PC-9 (cell line): ENCODE data around the gene MLF2. TPM values are rescaled to one million over a fixed set of nuclear protein-coding genes. Genes with fewer than 3 reads are reported as not detected.
"Not testable (repeated sequence)": the region's sequence is repeated elsewhere in the genome, so short reads cannot be mapped to it uniquely, and the experiment has no call there.

ENCODE experiments used
- BruUV-seq: library from RNA; stranded (reverse); fragments of 400-500 nt; replicated peaks from 2 replicates; lab custom pipeline; 2021; lab: Mats Ljungman, UMichigan
- CTCF ChIA-PET: fragments of 300-600 bp; sonication (Branson Sonifier 250); formaldehyde crosslinking; loops from one replicate; lab custom pipeline; 2022; ENCODE audit warnings: antibody characterized with exemption; lab: Charles Lee
- POLR2A ChIA-PET: fragments of 300-600 bp; sonication (Branson Sonifier 250); formaldehyde crosslinking; loops from one replicate; lab custom pipeline; 2022; ENCODE audit warnings: antibody characterized with exemption; ENCODE audit not compliant: unreplicated experiment; lab: Charles Lee
- DNase-seq, 2 experiments: peaks; one replicate each; pipeline versions ENCODE4 v3.0.0 to v3.0.0-alpha.2; 2015 to 2022; ENCODE audit warnings: mixed read lengths in 1 of 2
- H2AFZ ChIP-seq: fragments of 200-600 bp; sonication (generic); 2 replicates; pipeline ENCODE4 v1.8.1; 2017; ENCODE audit warnings: antibody characterized with exemption
- H3F3A ChIP-seq: fragments of 200-600 bp; sonication (generic); 2 replicates; pipeline ENCODE4 v1.8.1; 2017; ENCODE audit warnings: antibody characterized with exemption, mild to moderate bottlenecking, low read depth; ENCODE audit not compliant: insufficient read depth
- H3K27ac ChIP-seq: fragments of 200-600 bp; sonication (generic); 2 replicates; pipeline ENCODE4 v1.6.1; 2016; ENCODE audit warnings: mixed run types
- H3K27me3 ChIP-seq: fragments of 200-600 bp; sonication (generic); 2 replicates; pipeline ENCODE4 v1.6.1; 2016; ENCODE audit warnings: low read depth, mixed run types; ENCODE audit not compliant: insufficient read depth
- H3K36me3 ChIP-seq: fragments of 200-600 bp; sonication (generic); 2 replicates; pipeline ENCODE4 v1.6.1; 2016; ENCODE audit warnings: low read depth, mixed run types
- H3K4me1 ChIP-seq: fragments of 200-600 bp; sonication (generic); replicated peaks from 2 replicates; pipeline ENCODE4 v1.6.1; 2016; ENCODE audit warnings: mixed run types; ENCODE audit not compliant: insufficient read depth
- H3K4me2 ChIP-seq: fragments of 200-600 bp; sonication (generic); 2 replicates; pipeline ENCODE4 v1.6.1; 2017; ENCODE audit warnings: mixed run types
- H3K4me3 ChIP-seq: fragments of 200-600 bp; sonication (generic); 2 replicates; pipeline ENCODE4 v1.6.1; 2016; ENCODE audit warnings: mixed run types
- H3K79me2 ChIP-seq: fragments of 200-600 bp; sonication (generic); 2 replicates; pipeline ENCODE4 v1.6.1; 2017; ENCODE audit warnings: low read depth, mixed run types
- H3K9me2 ChIP-seq: fragments of 200-600 bp; sonication (generic); 2 replicates; pipeline ENCODE4 v1.8.1; 2017; ENCODE audit warnings: mild to moderate bottlenecking; ENCODE audit not compliant: insufficient read depth
- H3K9me3 ChIP-seq: fragments of 200-600 bp; sonication (generic); 2 replicates; pipeline ENCODE4 v1.8.1; 2016; ENCODE audit warnings: low read depth; ENCODE audit not compliant: insufficient read depth
- H4K20me1 ChIP-seq: fragments of 200-600 bp; sonication (generic); 2 replicates; pipeline ENCODE4 v1.8.1; 2017; ENCODE audit not compliant: insufficient read depth
- EZH2 ChIP-seq: fragments of 200-600 bp; sonication (generic); IDR thresholded peaks from 2 replicates; pipeline ENCODE4 v1.8.0; 2017; ENCODE audit warnings: antibody characterized with exemption, low read depth
- intact Hi-C: fragments of 100-400 bp; cut with micrococcal nuclease; formaldehyde crosslinking; loops from one replicate; pipeline ENCODE4 v1.10.0; 2022; ENCODE audit not compliant: unreplicated experiment
- total RNA-seq: library from RNA; stranded (reverse); gene quantifications from 2 replicates; pipeline ENCODE4 v1.2.3, GENCODE V29; 2021
- TF ChIP-seq, protein P1 (sequence below): fragments of 200-600 bp; sonication (generic); conservative IDR thresholded peaks from 2 replicates; pipeline ENCODE4 v1.6.1; 2017; ENCODE audit warnings: mixed run types, antibody characterized with exemption, mild to moderate bottlenecking, moderate library complexity

The MLF2 gene
- total RNA-seq, 1 experiment from 2014 or later, result 379 TPM

DNA sequence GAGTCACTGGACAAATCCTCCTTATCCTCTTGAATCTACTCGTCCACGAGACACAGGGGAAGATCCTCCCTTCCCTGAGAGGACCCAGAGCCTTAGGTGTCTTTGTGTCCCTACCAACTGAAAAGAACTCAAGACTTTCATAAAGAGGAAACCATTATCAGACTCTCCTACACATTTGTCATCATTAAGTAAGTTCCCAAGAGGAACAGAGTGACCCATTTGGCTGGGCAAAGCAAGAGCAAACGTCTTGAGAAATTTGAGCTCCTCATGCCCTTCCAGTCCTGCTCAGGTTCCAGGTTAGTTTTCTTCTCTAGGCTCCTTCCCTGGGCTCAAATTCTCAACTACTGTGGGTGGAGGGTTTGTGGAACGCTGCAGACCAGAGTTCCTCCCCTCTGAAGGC, 5.7 kb downstream of the MLF2 start:
- H3K4me1 ChIP-seq, result peaks cover 16% of the 10 kb centered on the region
- H2AFZ ChIP-seq, result no peak overlapping the region
- no TSS peak for BruUV-seq
- intact Hi-C loops, result no loop called here
- ChIA-PET CTCF (no interaction called here), POLR2A (no interaction called here)
- H3K4me2 ChIP-seq, result no peak overlapping the region
- DNase-seq, result peak in 1 of 2 experiments; percentile 9
- peaks cover 19% of the 10 kb centered on the region for H3K79me2 ChIP-seq
- no peaks in the 10 kb centered on the region; the same call in 1 of the 2 replicates for H4K20me1 ChIP-seq
- H3K27me3 ChIP-seq, result no peaks in the 10 kb centered on the region
- no peak overlapping the region for H3K4me3 ChIP-seq
- TF ChIP-seq, protein P1, sequence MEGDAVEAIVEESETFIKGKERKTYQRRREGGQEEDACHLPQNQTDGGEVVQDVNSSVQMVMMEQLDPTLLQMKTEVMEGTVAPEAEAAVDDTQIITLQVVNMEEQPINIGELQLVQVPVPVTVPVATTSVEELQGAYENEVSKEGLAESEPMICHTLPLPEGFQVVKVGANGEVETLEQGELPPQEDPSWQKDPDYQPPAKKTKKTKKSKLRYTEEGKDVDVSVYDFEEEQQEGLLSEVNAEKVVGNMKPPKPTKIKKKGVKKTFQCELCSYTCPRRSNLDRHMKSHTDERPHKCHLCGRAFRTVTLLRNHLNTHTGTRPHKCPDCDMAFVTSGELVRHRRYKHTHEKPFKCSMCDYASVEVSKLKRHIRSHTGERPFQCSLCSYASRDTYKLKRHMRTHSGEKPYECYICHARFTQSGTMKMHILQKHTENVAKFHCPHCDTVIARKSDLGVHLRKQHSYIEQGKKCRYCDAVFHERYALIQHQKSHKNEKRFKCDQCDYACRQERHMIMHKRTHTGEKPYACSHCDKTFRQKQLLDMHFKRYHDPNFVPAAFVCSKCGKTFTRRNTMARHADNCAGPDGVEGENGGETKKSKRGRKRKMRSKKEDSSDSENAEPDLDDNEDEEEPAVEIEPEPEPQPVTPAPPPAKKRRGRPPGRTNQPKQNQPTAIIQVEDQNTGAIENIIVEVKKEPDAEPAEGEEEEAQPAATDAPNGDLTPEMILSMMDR, result no peak
- H3K27ac ChIP-seq, result no peak overlapping the region
- H3K36me3 ChIP-seq, result peaks cover 17% of the 10 kb centered on the region
- no peaks in the 10 kb centered on the region for H3K9me3 ChIP-seq
- peaks cover 28% of the 10 kb centered on the region; the same call in 1 of the 2 replicates for H3F3A ChIP-seq
- H3K9me2 ChIP-seq, result no peaks in the 10 kb centered on the region

DNA sequence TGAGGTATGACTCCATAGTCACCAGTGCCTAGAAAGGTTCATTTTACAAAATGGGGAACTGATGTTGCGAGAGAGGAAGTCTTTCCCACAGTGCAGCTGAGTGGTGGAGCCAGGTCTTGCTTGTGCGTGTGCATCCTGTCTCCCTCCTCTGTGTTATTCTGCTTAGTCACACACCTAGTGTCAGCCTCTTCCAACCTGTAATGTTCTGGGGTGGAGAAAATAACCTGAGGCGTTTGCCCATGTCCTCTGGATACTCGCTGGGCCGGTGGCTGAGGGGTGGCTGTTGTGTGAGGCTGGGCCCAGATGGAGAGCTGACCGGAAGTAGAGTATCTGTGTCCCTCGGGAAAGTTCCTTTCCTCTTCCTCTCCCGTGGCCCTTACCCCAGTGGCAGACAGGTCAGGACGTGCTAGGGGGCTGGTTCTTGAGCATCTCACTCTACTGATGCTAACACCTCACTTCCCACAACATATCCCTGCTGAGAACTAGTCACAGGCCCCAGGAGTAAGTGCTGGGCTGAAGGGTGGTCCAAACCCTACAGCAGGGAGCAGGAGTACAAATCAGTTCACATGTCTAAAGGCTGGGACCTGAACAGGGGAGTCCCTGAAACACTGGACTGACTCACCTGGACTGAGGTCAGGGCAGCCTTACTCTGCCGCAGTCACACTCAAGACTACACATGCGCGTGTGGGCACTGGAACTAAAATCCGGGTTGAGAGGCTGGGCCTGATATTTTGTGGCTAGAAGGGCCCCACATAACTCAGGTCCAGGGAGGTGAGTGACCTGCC, 7.0 kb downstream of the MLF2 start:
- Histone ChIP-seq H3K4me2 (no peak overlapping the region), H3K27ac (peak overlapping the region; percentile 10; the same call in 1 of the 2 replicates), H3K4me3 (no peak overlapping the region), H3K27me3 (no peaks in the 10 kb centered on the region), H3K9me2 (no peaks in the 10 kb centered on the region), H3K36me3 (peaks cover 8% of the 10 kb centered on the region), H4K20me1 (no peaks in the 10 kb centered on the region), H3K4me1 (0 out of 2 replicates have a peak, but pooled peaks cover 9% of the 10 kb centered on the region), H3F3A (peaks cover 31% of the 10 kb centered on the region; the same call in 1 of the 2 replicates), H3K79me2 (peaks cover 6% of the 10 kb centered on the region), H3K9me3 (no peaks in the 10 kb centered on the region), H2AFZ (no peak overlapping the region)
- TF ChIP-seq EZH2, result no peak
- TF ChIP-seq, protein P1, result no peak
- DNase-seq, result peak; percentile 31 to 63
- ChIA-PET POLR2A (interaction anchor here (0.5 to 0.6 kb wide), 4 partner anchors 20 to 217 kb away, joined by 3 to 19 read pairs (median 6); partner anchors contain the start of gene SPSB2), CTCF (interaction anchor here (0.5 to 0.7 kb wide), 3 partner anchors 22 to 121 kb away, joined by 3 to 5 read pairs (median 4); partner anchors contain the start of gene TPI1)
- TSS peak; percentile 15 for BruUV-seq
- intact Hi-C loops, result no loop called here

DNA sequence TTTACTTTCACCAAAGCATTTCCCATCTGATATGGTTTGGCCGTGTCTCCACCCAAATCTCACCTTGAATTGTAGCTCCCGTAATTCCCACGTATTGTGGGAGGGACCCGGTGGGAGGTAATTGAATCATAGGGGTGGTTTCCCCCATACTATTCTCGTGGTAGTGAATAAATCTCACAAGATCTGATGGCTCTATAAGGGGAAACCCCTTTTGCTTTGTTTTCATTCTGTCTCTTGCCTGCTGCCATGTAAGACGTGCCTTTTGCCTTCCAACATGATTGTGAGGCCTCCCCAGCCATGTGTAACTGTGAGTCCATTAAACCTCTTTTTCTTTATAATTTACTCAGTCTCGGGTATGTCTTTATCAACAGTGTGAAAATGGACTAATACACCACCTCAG, 9.6 kb downstream of the MLF2 start:
- H3K4me1 ChIP-seq, H3K9me2 ChIP-seq, intact Hi-C loops, H3K4me3 ChIP-seq, H3K79me2 ChIP-seq, H4K20me1 ChIP-seq, H3K36me3 ChIP-seq, DNase-seq, H3K27ac ChIP-seq, H3K27me3 ChIP-seq, BruUV-seq, H3K9me3 ChIP-seq, H3K4me2 ChIP-seq, H2AFZ ChIP-seq: not testable (repeated sequence)
- peaks cover 31% of the 10 kb centered on the region; the same call in 1 of the 2 replicates for H3F3A ChIP-seq
- CTCF ChIA-PET, result interaction anchor here (0.5 to 0.9 kb wide), 3 partner anchors 94 to 278 kb away, joined by 3 read pairs; no protein-coding TSS in a partner anchor
- POLR2A ChIA-PET, result interaction anchor here (0.6 kb wide), 2 partner anchors 23 to 90 kb away, joined by 5 to 6 read pairs; partner anchors contain the start of gene PTMS
